ENCODE data around the gene SSBP1. TPM values are rescaled to one million over a fixed set of nuclear protein-coding genes. Genes with fewer than 3 reads are reported as not detected.

Gene SSBP1
- total RNA-seq, 2 experiments from 2014 or later: 108 to 116 TPM

DNA sequence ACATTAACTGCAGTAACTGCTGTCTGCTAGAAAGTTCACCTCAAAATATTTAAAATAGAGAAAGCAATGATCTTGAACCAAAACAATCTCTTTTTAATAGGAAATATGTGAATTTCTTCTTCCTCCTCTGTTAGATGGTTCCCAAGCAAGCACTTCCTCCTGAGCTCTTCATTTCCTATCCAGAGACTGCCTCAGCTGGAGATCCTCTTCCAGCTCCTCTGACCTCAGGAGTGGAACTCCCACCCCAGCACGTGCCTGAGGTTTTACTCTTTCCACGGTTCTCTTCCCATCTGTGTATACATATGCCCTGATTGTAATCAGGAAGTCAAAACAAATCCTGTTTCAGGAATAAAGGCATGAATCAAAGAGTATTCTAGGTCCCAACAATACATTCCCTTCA is 41.8 kb upstream of the SSBP1 start:
- intact Hi-C loops (cut with DNase I, micrococcal nuclease): no loop called here
- Histone ChIP-seq H3K4me1 (ENCODE audit: insufficient read depth, low read length) (peaks cover 27% of the 10 kb centered on the region), H3K4me3 (ENCODE audit: low read length) (no peak overlapping the region), H3K9me3 (ENCODE audit: control insufficient read depth in 1 of 2, insufficient read depth in 1 of 2, low read length in 2 of 2) (no peaks in the 10 kb centered on the region), H3K27me3 (ENCODE audit: control insufficient read depth in 1 of 2, insufficient read depth in 2 of 2, low read length in 2 of 2) (no peaks in the 10 kb centered on the region), H3K36me3 (ENCODE audit: insufficient read depth, low read length) (peaks cover 5% of the 10 kb centered on the region), H3K27ac (ENCODE audit: low read depth in 1 of 2, low read length in 2 of 2) (no peak overlapping the region)
- ATAC-seq (ENCODE audit: poor library complexity): no peak
- H3K4me3 Mint-ChIP-seq: no peak overlapping the region
- CTCF ChIA-PET: interaction anchor here (1.2 kb wide), 1 partner anchor 42 kb away, joined by 6 read pairs; the partner anchor contains the start of gene SSBP1
- DNase-seq: no peak
- no peaks in the 10 kb centered on the region for H3K27me3 Mint-ChIP-seq
- TF ChIP-seq CTCF (IDR thresholded peaks at IDR 0.05): no peak
- POLR2A ChIA-PET: no interaction called here
- no peak overlapping the region for H3K27ac Mint-ChIP-seq
- peaks cover 19% of the 10 kb centered on the region for H3K36me3 Mint-ChIP-seq (ENCODE audit: low read depth)
- no peaks in the 10 kb centered on the region for H3K9me3 Mint-ChIP-seq
- H3K4me1 Mint-ChIP-seq (ENCODE audit: low read depth): peaks cover 89% of the 10 kb centered on the region

DNA sequence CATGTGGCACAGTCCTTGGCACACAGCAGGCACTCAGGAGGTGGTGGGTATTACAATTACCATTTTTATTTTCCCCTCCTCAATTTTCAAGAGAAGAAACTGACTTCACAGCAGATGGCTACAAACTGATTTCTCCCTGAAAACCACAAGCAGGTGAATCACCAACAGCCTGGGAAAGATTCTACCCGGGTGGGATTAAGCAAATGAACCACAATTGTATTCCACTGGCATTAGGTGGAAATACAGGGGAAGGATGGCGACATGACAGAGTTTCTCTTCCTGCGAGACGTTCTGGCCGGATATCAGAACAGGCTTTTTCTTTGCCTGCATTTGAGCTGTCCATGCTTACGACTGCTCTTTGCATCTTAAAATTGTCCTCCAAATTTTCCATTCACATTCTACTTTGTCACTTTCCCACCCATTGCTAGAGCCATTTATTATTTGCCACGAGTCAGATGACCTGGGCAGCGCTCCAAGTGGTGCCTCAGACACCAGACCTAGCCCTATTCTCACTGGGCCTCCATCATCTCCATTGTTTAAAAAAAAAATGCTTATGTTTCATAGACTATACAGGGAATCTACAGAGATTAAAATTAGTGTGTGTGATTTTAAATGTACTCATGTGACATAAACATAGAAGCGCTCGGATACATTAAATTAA is 40.8 kb upstream of the SSBP1 start:
- no peaks in the 10 kb centered on the region for H3K27me3 ChIP-seq (ENCODE audit: control insufficient read depth in 1 of 2, insufficient read depth in 2 of 2, low read length in 2 of 2)
- H3K36me3 Mint-ChIP-seq (ENCODE audit: low read depth): peaks cover 21% of the 10 kb centered on the region
- H3K27ac ChIP-seq (ENCODE audit: low read depth in 1 of 2, low read length in 2 of 2): no peak overlapping the region
- peaks cover 86% of the 10 kb centered on the region for H3K4me1 Mint-ChIP-seq (ENCODE audit: low read depth)
- H3K9me3 ChIP-seq (ENCODE audit: control insufficient read depth in 1 of 2, insufficient read depth in 1 of 2, low read length in 2 of 2): no peaks in the 10 kb centered on the region
- no peaks in the 10 kb centered on the region for H3K27me3 Mint-ChIP-seq
- CTCF ChIA-PET: interaction anchor here (1.2 kb wide), 1 partner anchor 41 kb away, joined by 6 read pairs; the partner anchor contains the start of gene SSBP1
- peaks cover 28% of the 10 kb centered on the region for H3K4me1 ChIP-seq (ENCODE audit: insufficient read depth, low read length)
- intact Hi-C loops (cut with DNase I, micrococcal nuclease): no loop called here
- H3K36me3 ChIP-seq (ENCODE audit: insufficient read depth, low read length): peaks cover 4% of the 10 kb centered on the region
- no peaks in the 10 kb centered on the region for H3K9me3 Mint-ChIP-seq
- DNase-seq (no peak), ATAC-seq (ENCODE audit: poor library complexity) (no peak)
- no peak for TF ChIP-seq CTCF (IDR thresholded peaks at IDR 0.05)
- peak overlapping the region; percentile 11 for H3K27ac Mint-ChIP-seq
- POLR2A ChIA-PET: no interaction called here
- no peak overlapping the region for H3K4me3 Mint-ChIP-seq
- no peak overlapping the region for H3K4me3 ChIP-seq (ENCODE audit: low read length)

DNA sequence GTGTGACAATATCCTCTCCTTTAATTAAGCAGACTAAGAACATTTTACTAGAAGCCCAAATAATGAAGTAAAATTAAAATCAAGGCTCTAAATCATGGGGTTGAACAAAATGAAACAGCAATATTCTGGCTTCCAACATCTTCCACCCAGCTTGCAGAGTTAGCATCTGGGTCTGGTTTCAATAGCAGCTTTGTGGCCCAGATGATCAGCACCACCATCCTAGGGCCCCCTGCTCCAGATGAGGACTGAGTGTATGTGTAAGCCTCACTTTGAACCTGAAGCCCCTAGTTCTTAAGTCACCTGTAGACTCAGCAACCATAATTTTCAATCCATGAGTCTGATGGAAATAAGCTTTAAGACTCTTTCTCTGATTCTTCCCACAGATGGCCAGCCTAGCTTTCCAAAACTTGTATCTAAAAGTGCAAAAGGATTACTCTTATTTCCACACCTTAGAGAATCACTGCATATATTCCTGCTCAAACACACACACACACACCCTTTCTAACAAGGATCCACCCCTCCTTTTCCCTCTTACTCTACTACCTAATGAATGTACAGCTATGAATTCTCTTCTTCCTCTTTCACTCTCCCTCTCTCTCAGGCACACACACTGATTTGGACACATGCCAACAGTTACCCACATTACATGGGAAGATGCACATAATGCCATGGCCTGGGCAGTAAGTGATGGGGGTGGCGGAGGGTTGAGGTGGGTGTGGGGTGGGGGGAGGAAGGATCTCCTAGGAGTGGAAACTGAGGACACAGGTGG is 39.7 kb upstream of the SSBP1 start:
- TF ChIP-seq CTCF (IDR thresholded peaks at IDR 0.05): no peak
- Mint-ChIP-seq H3K36me3 (ENCODE audit: low read depth) (peaks cover 21% of the 10 kb centered on the region), H3K27ac (peak overlapping the region; percentile 11), H3K9me3 (no peaks in the 10 kb centered on the region), H3K4me1 (ENCODE audit: low read depth) (peaks cover 82% of the 10 kb centered on the region), H3K27me3 (no peaks in the 10 kb centered on the region), H3K4me3 (peak overlapping the region; percentile 19)
- Histone ChIP-seq H3K36me3 (ENCODE audit: insufficient read depth, low read length) (peaks cover 4% of the 10 kb centered on the region), H3K4me1 (ENCODE audit: insufficient read depth, low read length) (peaks cover 34% of the 10 kb centered on the region), H3K4me3 (ENCODE audit: low read length) (no peak overlapping the region), H3K27ac (ENCODE audit: low read depth in 1 of 2, low read length in 2 of 2) (no peak overlapping the region), H3K9me3 (ENCODE audit: control insufficient read depth in 1 of 2, insufficient read depth in 1 of 2, low read length in 2 of 2) (no peaks in the 10 kb centered on the region), H3K27me3 (ENCODE audit: control insufficient read depth in 1 of 2, insufficient read depth in 2 of 2, low read length in 2 of 2) (no peaks in the 10 kb centered on the region)
- ChIA-PET CTCF (interaction anchor here (0.6 to 1.6 kb wide), 2 partner anchors 40 to 895 kb away, joined by 4 to 9 read pairs; partner anchors contain the start of gene SSBP1), POLR2A (interaction anchor here (0.8 to 1.2 kb wide), 3 partner anchors 9 to 40 kb away, joined by 3 to 11 read pairs (median 3); partner anchors contain the start of gene SSBP1)
- ATAC-seq (ENCODE audit: poor library complexity) (no peak), DNase-seq (peak in 3 of 14 experiments; percentile 8 to 41 (median 35))
- intact Hi-C loops (cut with DNase I, micrococcal nuclease): no loop called here
